Spleen (tissue), 7 donors: ENCODE measurements around the gene SMARCAL1.

Experiments used
- CTCF ChIP-seq, 11 experiments: fragments of 200-600 bp in 7 of 11; fragments of 450-650 bp in 4 of 11; sonication (generic) in 4 of 11; IDR thresholded peaks in 8 of 11; conservative IDR thresholded peaks in 3 of 11; 1 replicate in 7 of 11; 2 replicates in 4 of 11; pipeline versions ENCODE4 v1.4.0 to v1.8.0; 2016 to 2021; ENCODE audit warnings: antibody characterized with exemption in 11 of 11, inconsistent platforms in 4 of 11, mild to moderate bottlenecking in 1 of 11
- POLR2A ChIP-seq, 3 donors: fragments of 450-650 bp; IDR thresholded peaks; one replicate each; pipeline ENCODE4 v1.5.1; 2017; ENCODE audit warnings: antibody characterized with exemption in 3 of 3, mild to moderate bottlenecking in 1 of 3
- donor health status: DM: no; HTN: no; CAD: no; lungs with moderate emphysema.
- donor health status: DM: no; HTN: no; CAD: no.
- donor health status: DM: no; HTN: no; CAD: no.

GRCh38 chr2:216497382-216498069 lies 85.2 kb downstream of the SMARCAL1 start:
- TF ChIP-seq CTCF (IDR thresholded peaks at IDR 0.05 in 8 of 11, conservative IDR thresholded peaks at IDR 0.05 in 3 of 11) (no peak), POLR2A (IDR thresholded peaks at IDR 0.05) (no peak)
